ENCODE results near the gene KCNQ5. TPM values are rescaled to one million over a fixed set of nuclear protein-coding genes. Genes with fewer than 3 reads are reported as not detected.

Gene KCNQ5
- total RNA-seq, 2 donors from 2014 or later = 0.67 TPM; not detected in 1

DNA sequence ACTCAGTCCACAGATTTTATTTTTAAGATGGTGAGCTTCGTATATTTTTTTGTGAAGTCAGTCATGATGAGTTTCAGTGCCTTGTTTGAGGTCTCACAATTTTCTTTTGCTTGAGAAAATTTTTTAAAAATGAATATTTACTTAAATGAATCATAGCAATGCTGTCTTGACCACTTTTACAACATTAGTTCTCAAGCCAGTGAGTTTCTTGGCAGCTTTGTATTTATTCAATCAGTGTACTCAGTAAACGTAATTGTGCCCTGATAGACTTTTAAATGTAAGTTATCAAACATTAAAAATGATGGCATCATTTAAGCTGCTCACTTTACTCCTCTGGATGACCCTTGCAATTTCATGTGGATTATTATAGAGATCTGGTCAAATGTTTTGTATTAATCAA is 342.1 kb downstream of the KCNQ5 start:
- Histone ChIP-seq H3K27me3 (no peaks in the 10 kb centered on the region), H3K27ac (no peak overlapping the region), H3K36me3 (no peaks in the 10 kb centered on the region), H3K4me1 (no peaks in the 10 kb centered on the region), H3K9me3 (no peaks in the 10 kb centered on the region), H3K4me3 (no peak overlapping the region)
- no peak for DNase-seq (ENCODE audit: low spot score)
- no peak for TF ChIP-seq CTCF (IDR thresholded peaks at IDR 0.05)

- Histone ChIP-seq H3K4me3 (no peak overlapping the region), H3K27ac (no peak overlapping the region), H3K36me3 (no peaks in the 10 kb centered on the region), H3K9me3 (no peaks in the 10 kb centered on the region), H3K27me3 (no peaks in the 10 kb centered on the region), H3K4me1 (no peaks in the 10 kb centered on the region)
- no peak for DNase-seq (ENCODE audit: low spot score)
- TF ChIP-seq CTCF (IDR thresholded peaks at IDR 0.05) = no peak
These were observed 344.9 kb downstream of the KCNQ5 start for GRCh38 chr6:72966628-72967280.

DNA sequence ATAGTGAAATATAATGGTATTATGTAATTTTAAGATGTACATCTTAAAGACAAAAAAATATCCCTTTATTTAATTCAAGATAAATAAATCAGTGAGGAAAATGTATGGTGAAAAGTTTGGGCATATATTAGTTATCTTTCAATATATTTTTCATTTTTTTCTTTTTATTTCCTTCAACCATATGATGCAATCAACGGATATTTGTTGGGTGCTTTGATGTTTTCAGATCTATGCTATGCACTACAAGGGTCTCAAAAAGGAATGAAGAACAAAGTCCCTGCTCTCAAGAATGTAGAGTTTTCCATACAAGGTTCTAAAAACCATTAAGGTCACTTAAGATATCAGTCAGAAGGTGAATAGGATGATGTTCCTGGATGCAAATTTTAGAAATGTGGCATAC is 345.5 kb downstream of the KCNQ5 start:
- no peaks in the 10 kb centered on the region for H3K27me3 ChIP-seq
- H3K27ac ChIP-seq = no peak overlapping the region
- no peak for TF ChIP-seq CTCF (IDR thresholded peaks at IDR 0.05)
- H3K9me3 ChIP-seq = no peaks in the 10 kb centered on the region
- H3K36me3 ChIP-seq = no peaks in the 10 kb centered on the region
- no peaks in the 10 kb centered on the region for H3K4me1 ChIP-seq
- H3K4me3 ChIP-seq = no peak overlapping the region
- no peak for DNase-seq (ENCODE audit: low spot score)

- no peaks in the 10 kb centered on the region for H3K9me3 ChIP-seq
- DNase-seq (ENCODE audit: low spot score) = no peak
- no peak for TF ChIP-seq CTCF (IDR thresholded peaks at IDR 0.05)
- H3K36me3 ChIP-seq = no peaks in the 10 kb centered on the region
- H3K4me3 ChIP-seq = no peak overlapping the region
- no peaks in the 10 kb centered on the region for H3K27me3 ChIP-seq
- no peak overlapping the region for H3K27ac ChIP-seq
- no peaks in the 10 kb centered on the region for H3K4me1 ChIP-seq
These were observed 346.8 kb downstream of the KCNQ5 start for GRCh38 chr6:72968704-72969103.

GRCh38 chr6:72969666-72970065 is 347.8 kb downstream of the KCNQ5 start:
- TF ChIP-seq CTCF (IDR thresholded peaks at IDR 0.05) = no peak
- no peak for DNase-seq (ENCODE audit: low spot score)
- no peak overlapping the region for H3K27ac ChIP-seq

GRCh38 chr6:72972579-72972978 is 350.7 kb downstream of the KCNQ5 start:
- H3K4me1 ChIP-seq = no peaks in the 10 kb centered on the region
- TF ChIP-seq CTCF (IDR thresholded peaks at IDR 0.05) = no peak
- H3K4me3 ChIP-seq = no peak overlapping the region
- no peak for DNase-seq (ENCODE audit: low spot score)
- no peaks in the 10 kb centered on the region for H3K9me3 ChIP-seq
- no peaks in the 10 kb centered on the region for H3K36me3 ChIP-seq
- no peaks in the 10 kb centered on the region for H3K27me3 ChIP-seq
- H3K27ac ChIP-seq = no peak overlapping the region

More at GRCh38 chr6:72969666-72970065, 347.8 kb downstream of the KCNQ5 start:
- Histone ChIP-seq H3K9me3 (no peaks in the 10 kb centered on the region), H3K27me3 (no peaks in the 10 kb centered on the region), H3K4me3 (no peak overlapping the region), H3K4me1 (no peaks in the 10 kb centered on the region), H3K36me3 (no peaks in the 10 kb centered on the region)
